OCI-LY1 (cell line): ENCODE results near the gene CD2.

Experiments
- H2AFZ ChIP-seq: fragments of 200-600 bp; sonication (generic), shearing (Covaris generic); 2 replicates; pipeline ENCODE4 v1.6.0; 2014; ENCODE audit warnings: antibody characterized with exemption, mild to moderate bottlenecking, low read length
- H3F3A ChIP-seq: fragments of 200-600 bp; sonication (generic), shearing (Covaris generic); 2 replicates; pipeline ENCODE4 v1.6.0; 2014; ENCODE audit warnings: mild to moderate bottlenecking, antibody characterized with exemption, low read length, moderate library complexity; ENCODE audit not compliant: insufficient read depth
- H3K27ac ChIP-seq: fragments of 200-600 bp; sonication (generic); 2 replicates; pipeline ENCODE4 v1.5.1; 2014; ENCODE audit warnings: low read length, mixed run types, mild to moderate bottlenecking, low read depth; ENCODE audit not compliant: poor library complexity, severe bottlenecking
- H3K27me3 ChIP-seq: fragments of 200-600 bp; sonication (generic); 2 replicates; pipeline ENCODE4 v1.6.0; 2014; ENCODE audit warnings: antibody characterized with exemption, mild to moderate bottlenecking, low read length, moderate library complexity; ENCODE audit not compliant: insufficient read depth
- H3K36me3 ChIP-seq: fragments of 200-600 bp; sonication (generic); 2 replicates; pipeline ENCODE4 v1.6.1; 2014; ENCODE audit warnings: mild to moderate bottlenecking, antibody characterized with exemption, low read length, moderate library complexity, mixed read lengths; ENCODE audit not compliant: insufficient read depth
- H3K4me1 ChIP-seq: fragments of 200-600 bp; sonication (generic); 2 replicates; pipeline ENCODE4 v1.5.1; 2014; ENCODE audit warnings: mild to moderate bottlenecking, low read length, moderate library complexity; ENCODE audit not compliant: insufficient read depth, severe bottlenecking
- H3K4me2 ChIP-seq: fragments of 200-600 bp; sonication (generic), shearing (Covaris generic); 2 replicates; pipeline ENCODE4 v1.6.1; 2014; ENCODE audit warnings: low read length
- H3K4me3 ChIP-seq: fragments of 200-600 bp; sonication (generic); 2 replicates; pipeline ENCODE4 v1.5.1; 2014; ENCODE audit warnings: low read length, low read depth, mild to moderate bottlenecking, mixed read lengths; ENCODE audit not compliant: poor library complexity, severe bottlenecking
- H3K79me2 ChIP-seq: fragments of 200-600 bp; shearing (Covaris generic); 2 replicates; pipeline ENCODE4 v1.6.1; 2016; ENCODE audit warnings: mixed run types, low read length, mixed read lengths; ENCODE audit not compliant: insufficient read depth
- H3K9ac ChIP-seq: fragments of 200-600 bp; sonication (generic), shearing (Covaris generic); 2 replicates; pipeline ENCODE4 v1.6.1; 2014; ENCODE audit warnings: mild to moderate bottlenecking, low read length, mixed read lengths
- H3K9me2 ChIP-seq: fragments of 200-600 bp; sonication (generic), shearing (Covaris generic); 2 replicates; pipeline ENCODE4 v1.6.1; 2014; ENCODE audit warnings: low read depth, mild to moderate bottlenecking, low read length, mixed read lengths
- H3K9me3 ChIP-seq: fragments of 200-600 bp; shearing (Covaris generic); 2 replicates; pipeline ENCODE4 v1.6.1; 2014; ENCODE audit warnings: low read length, mixed read lengths
- H4K20me1 ChIP-seq: fragments of 200-600 bp; sonication (generic), shearing (Covaris generic); 2 replicates; pipeline ENCODE4 v1.6.0; 2016; ENCODE audit warnings: mild to moderate bottlenecking, low read length; ENCODE audit not compliant: insufficient read depth
- CTCF ChIP-seq: fragments of 200-600 bp; sonication (generic), shearing (Covaris generic); IDR thresholded peaks from 2 replicates; pipeline ENCODE4 v1.5.1; 2017; ENCODE audit warnings: mild to moderate bottlenecking, antibody characterized with exemption, low read length, moderate library complexity, mixed read lengths
- EZH2 ChIP-seq: fragments of 200-600 bp; sonication (generic), shearing (Covaris generic); IDR thresholded peaks from 2 replicates; pipeline ENCODE4 v1.8.0; 2017; ENCODE audit warnings: borderline replicate concordance, mixed run types, mild to moderate bottlenecking, antibody characterized with exemption, low read length, moderate library complexity, mixed read lengths

CD2 gene

GRCh38 chr1:116711263-116711840 is 42.9 kb upstream of the CD2 start:
- Histone ChIP-seq H3K9me3 (0 out of 2 replicates have a peak, but pooled peaks cover 2% of the 10 kb centered on the region), H4K20me1 (no peaks in the 10 kb centered on the region), H3K9me2 (no peaks in the 10 kb centered on the region), H3K27ac (no peak overlapping the region), H3K9ac (no peak overlapping the region), H3K27me3 (no peaks in the 10 kb centered on the region), H3K4me3 (no peak overlapping the region), H3K4me2 (no peak overlapping the region), H3K4me1 (peaks cover 19% of the 10 kb centered on the region), H2AFZ (no peak overlapping the region), H3K79me2 (no peaks in the 10 kb centered on the region), H3F3A (no peaks in the 10 kb centered on the region), H3K36me3 (no peaks in the 10 kb centered on the region)
- no peak for TF ChIP-seq EZH2
- TF ChIP-seq CTCF, result no peak

- peaks cover 27% of the 10 kb centered on the region for H3K4me1 ChIP-seq
- H3K4me3 ChIP-seq, result no peak overlapping the region
- TF ChIP-seq CTCF (no peak), EZH2 (no peak)
- H3K9me2 ChIP-seq, result no peaks in the 10 kb centered on the region
- H3K4me2 ChIP-seq, result no peak overlapping the region; the same call in 1 of the 2 replicates
- H3K27me3 ChIP-seq, result no peaks in the 10 kb centered on the region
- H3F3A ChIP-seq, result no peaks in the 10 kb centered on the region
- no peak overlapping the region for H3K27ac ChIP-seq
- no peak overlapping the region for H2AFZ ChIP-seq
- H3K36me3 ChIP-seq, result no peaks in the 10 kb centered on the region
- H3K9me3 ChIP-seq, result no peaks in the 10 kb centered on the region
- H3K9ac ChIP-seq, result no peak overlapping the region
- H4K20me1 ChIP-seq, result no peaks in the 10 kb centered on the region
- H3K79me2 ChIP-seq, result no peaks in the 10 kb centered on the region
These were observed 41.7 kb upstream of the CD2 start for GRCh38 chr1:116712510-116712909.

- H2AFZ ChIP-seq, result no peak overlapping the region
- no peaks in the 10 kb centered on the region for H3K27me3 ChIP-seq
- H3K9me3 ChIP-seq, result no peaks in the 10 kb centered on the region
- no peak overlapping the region for H3K4me3 ChIP-seq
- H3K9me2 ChIP-seq, result no peaks in the 10 kb centered on the region
- TF ChIP-seq EZH2, result no peak
- no peak for TF ChIP-seq CTCF
- no peaks in the 10 kb centered on the region for H3K36me3 ChIP-seq
- H3K27ac ChIP-seq, result no peak overlapping the region
- no peaks in the 10 kb centered on the region for H3F3A ChIP-seq
- peaks cover 27% of the 10 kb centered on the region for H3K4me1 ChIP-seq
- H3K79me2 ChIP-seq, result no peaks in the 10 kb centered on the region
- no peaks in the 10 kb centered on the region for H4K20me1 ChIP-seq
- H3K9ac ChIP-seq, result no peak overlapping the region
- no peak overlapping the region for H3K4me2 ChIP-seq
These were observed 40.8 kb upstream of the CD2 start for GRCh38 chr1:116713474-116713873.
